HS-5 (cell line): ENCODE data around the gene SGF29.
"Not testable (repeated sequence)": the region's sequence is repeated elsewhere in the genome, so short reads cannot be mapped to it uniquely, and the experiment has no call there.

ENCODE experiments used
- DNase-seq: peaks from one replicate; pipeline ENCODE4 v3.0.0-alpha.2; 2012; ENCODE audit warnings: low read depth

SGF29 gene

DNA sequence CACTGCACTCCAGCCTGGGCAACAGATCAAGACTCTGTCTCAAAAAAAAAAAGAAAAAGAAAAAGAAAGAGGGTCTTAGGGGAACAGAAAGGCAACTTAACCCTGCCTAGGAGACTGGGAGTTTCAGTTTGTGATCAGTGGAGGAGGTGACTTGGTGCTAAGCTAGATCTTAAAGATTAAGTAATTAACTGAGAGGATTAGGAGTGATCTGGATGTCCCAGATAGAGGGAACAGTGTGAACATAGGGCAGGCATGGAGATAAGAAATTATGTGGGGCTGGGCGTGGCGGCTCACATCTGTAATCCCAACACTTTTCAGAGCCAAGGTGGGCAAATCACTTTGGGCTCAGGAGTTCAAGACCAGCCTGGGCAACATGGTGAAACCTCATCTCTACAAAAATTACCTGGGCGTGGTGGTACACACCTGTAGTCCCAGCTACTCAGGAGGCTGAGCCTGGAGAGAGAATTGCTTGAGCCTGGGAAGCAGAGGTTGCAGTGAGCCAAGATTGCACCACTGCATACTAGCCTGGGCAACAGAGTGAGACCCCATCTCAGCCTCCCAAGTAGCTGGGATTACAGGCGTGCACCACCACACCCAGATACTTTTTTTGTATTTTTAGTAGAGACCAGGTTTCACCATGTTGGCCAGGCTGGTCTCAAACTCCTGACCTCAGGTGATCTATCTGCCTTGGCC is 12.7 kb downstream of the SGF29 start:
- DNase-seq, result not testable (repeated sequence)

DNA sequence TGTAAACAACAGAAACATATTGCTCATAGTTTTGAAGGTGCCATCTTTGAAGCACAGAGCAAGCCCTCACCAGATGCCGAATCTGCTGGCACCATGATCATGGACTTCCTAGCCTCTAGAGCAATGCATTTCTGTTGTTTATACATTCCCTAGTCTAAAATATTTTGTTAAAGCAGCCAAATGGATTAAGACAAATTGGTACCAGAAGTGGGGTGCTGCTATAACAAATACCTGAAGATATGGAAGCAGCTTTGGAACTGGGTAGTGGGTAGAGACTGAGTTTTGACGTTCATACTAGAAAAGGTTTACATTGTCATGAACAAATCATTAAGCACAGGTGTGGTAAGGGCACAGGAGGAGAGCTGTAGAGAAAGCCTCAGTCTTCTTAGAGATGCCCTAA is 13.6 kb downstream of the SGF29 start:
- DNase-seq, result no peak

DNA sequence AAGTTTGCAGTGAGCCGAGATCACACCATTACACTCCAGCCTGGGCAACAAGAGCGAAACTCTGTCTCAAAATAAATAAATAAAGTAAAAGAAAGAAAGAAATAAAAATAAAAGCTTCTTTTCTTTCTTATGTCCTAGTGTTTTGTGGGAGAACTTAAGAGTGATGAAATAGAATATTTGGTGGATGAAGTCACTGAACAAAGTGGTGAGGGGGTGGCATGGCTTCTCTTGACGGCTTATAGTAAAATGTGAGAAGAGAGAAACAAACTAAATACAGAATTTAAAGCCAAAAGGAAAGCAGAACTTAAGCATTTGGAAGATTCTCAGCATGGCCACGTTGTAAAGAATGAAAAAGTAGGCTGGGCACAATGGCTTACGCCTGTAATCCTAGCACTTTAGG is 15.3 kb downstream of the SGF29 start:
- DNase-seq, result no peak

DNA sequence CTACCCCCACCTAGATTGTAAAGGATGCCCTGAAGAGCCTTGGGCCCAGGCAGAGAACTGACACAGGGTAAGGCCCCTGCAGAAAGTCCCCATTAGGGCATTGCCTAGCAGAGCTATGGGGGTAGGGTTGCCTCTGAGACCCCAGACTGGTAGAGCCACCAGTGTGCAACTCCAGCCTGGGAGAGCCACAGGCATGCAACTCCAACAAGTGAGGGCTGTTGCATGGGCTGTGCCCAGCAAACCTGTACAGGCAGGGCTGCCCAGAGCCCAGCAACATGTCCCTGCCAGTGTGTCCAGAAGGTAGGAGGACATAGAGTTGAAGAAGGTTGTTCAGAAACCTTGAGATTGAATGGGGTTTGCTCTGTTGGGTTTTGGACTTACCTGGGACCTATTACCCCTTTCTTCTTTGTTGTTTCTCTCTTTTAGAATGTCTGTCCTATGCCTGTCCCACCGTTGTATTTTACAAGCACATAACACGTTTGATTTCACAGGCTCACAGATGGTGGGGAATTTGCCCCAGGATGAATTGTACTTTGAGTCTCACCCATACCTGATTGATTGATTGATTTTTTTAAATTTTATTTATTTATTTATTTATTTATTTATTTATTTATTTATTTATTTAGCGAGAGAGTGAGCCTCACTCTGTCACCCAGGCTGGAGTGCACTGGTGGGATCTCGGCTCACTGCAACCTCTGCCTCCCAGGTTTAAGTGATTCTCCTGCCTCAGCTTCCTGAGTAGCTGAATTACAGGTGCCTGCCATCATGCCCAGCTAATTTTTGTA is 16.4 kb downstream of the SGF29 start:
- DNase-seq, result no peak

DNA sequence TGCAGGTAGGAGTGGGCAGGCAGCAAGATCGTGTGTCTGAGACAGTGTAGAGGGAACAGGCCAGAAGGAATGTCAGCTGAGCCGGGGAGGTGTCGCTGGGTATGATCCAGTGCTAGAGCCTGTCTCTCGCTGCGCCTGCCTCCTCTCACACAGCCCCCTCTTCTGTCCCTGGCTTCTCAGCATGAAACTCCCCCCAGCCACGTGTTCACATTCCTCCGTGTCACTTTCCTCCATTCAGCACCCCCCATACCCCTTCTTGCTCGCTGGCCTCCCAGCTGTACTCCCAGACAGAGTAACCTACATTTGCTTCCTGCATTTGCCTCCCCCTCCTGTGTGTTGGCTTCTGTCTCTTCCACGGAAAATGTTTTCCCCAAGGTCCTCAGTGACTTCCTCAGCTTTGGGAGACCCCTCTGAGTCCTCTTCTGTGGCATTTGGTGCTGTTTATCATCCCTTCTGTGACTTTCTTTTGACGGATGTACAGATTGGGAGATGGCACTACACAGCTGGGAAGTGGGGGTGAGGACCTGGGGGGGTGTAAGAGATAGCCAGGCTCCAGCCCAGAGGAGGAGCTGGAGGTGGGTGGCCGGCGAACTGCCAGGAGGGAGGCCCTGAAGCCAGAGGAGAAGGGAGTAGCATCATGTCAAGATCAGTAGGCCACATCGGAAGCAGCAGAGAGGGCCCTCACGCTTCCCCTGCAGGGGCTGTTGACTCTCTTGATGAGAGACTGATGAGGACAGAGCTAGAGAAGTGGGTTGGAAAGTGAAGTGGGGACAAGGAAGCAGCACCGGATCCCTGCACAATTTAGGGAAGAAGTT is 19.2 kb downstream of the SGF29 start:
- no peak for DNase-seq

DNA sequence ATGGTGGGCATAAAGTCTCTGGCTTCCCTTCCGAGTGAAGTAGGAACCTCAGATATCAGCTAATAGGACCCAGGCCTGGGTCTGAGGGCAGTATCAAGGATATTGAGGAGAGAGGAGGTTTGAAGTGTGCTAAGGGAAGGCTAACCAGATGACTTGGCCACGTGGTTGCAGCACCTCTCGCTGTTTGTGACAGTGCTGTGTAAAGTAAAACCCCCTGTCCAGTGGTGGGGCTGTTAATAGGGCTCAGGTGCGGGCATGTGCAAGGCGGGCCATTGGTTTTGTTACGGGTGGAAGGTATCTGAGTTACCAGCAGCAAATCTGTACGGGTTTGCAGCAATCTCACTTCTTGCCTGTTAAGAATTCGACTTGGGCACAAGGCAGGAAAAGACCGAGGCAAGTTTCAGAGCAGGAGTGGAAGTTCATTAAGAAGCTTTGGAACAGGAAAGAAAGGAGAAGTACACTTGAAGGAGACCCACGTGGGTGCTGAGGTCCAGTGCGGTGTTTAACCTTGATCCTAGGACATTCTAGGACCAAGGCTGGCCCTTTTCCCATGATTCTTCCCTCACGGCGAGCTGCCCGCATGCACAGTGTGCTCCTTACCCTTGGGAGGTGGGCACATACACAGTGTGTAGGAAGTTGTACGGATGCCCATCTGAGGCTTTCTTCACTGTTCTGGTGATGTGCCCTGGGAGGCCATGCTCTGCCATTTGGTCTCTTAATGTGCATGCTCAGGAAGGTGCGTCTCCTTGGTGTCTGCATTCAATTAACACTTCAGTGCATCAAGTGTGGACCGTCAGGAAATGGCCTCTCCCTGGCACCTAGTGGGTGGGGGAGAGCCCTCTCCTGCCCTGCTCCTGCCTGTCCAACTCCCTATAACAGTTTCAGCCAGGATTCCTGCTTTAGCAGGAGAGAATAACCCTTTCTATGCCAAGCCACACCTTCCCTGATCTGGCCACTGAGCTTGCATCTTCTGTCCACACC is 20.3 kb downstream of the SGF29 start:
- DNase-seq, result no peak

DNA sequence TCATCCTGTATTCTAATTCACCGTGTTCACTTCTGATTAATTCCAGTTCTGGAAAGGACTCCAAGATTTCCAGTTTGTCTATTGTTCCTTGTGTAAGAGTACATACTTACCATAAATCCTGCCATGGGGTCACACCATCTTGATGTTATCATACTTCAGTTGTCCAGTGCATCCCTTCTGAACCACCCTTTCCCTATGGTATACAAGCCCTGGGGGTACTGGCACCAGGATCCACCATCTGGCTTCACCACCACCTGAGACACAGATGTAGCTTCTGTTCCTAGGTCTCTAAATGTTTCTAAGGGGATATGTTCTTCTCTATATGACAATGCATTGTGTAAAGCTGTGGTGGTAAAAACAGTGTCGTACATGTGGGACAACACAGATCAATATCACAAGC is 21.2 kb downstream of the SGF29 start:
- DNase-seq, result no peak

DNA sequence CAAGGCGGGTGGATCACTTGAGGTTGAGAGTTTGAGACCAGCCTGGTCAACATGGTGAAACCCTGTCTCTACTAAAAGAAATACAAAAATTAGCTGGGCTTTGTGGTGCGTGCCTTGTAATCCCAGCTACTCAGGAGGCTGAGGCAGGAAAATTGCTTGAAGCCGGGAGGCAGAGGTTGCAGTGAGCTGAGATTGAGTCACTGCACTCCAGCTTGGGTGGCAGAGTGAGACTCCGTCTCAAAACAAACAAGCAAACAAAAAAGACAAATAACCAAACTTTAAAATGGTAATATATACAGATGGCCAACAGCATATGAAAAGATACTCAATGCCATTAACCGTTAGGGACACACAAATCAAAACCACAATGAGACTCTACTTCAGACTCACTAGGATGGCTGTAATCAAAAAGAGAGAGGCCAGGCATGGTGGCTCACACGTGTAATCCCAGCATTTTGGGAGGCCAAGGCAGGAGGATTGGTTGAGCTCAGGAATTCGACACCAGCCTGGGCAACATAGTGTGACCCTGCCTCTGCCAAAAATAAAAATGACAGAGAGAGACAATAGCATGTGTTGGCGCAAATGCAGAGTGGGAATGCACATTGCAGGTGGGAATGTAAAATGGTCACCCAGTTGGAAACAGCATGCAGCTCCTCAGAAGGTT is 21.9 kb downstream of the SGF29 start:
- no peak for DNase-seq

DNA sequence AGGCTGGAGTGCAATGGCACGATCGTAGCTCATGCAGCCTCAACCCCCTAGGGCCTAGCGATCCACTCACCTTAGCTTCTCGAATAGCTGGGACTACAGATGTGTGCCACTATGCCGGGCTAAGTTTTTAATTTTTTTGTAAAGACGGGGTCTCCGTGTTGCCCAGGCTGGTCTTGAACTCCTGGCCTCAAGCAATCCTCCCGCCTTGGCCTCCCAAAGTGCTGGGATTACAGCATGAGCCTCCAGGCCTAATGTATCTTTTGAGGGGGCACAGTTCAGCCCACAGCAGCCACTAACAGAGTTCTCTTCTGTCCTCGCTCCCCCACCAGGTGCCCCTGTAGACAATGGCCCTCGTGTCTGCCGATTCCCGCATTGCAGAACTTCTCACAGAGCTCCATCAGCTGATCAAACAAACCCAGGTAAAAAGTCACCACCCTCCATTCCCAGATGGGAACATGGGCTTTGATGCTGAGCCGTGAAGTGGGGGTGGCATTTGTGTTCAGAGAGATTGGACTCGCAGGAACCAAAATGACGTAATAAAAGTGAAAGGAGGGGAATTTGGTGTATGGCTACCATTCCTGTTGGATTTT is 27.1 kb downstream of the SGF29 start:
- DNase-seq, result no peak

DNA sequence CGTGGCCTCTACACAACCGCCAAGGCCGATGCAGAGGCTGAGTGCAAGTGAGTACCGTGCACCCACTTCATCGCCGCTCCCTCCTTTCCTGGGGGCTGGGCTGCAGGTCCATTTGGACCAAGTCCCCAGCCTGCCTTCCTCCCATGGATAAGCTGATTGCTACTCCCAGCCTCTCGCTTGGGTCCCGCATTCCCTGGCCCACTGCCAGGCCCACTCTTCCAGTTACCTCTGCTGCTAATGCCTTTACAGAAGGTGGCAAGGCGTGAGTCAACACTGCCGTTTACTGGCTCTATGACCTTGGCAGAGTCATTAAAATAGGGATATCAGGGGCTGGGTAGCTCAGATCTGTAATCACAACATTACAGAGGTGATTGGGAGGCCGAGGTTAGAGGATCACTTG is 32.0 kb downstream of the SGF29 start:
- no peak for DNase-seq

DNA sequence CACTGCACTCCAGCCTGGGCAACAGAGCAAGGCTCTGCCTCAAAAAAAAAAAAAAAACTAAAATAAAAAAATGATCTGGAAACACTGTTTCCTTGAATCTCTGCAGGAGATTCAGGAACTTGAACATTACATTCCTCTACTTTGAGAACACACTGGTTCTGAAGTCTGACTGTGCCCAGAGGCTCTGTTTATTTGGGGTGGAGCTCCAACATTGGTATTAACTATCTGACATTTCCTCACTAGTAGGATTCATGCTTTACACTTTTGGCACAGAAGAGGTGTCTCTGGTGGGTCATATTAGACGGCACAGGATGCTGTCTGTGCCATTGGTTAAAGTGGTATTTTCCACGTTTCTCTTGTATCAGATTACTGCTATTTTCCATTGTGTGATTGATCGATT is 32.7 kb downstream of the SGF29 start:
- DNase-seq, result no peak

DNA sequence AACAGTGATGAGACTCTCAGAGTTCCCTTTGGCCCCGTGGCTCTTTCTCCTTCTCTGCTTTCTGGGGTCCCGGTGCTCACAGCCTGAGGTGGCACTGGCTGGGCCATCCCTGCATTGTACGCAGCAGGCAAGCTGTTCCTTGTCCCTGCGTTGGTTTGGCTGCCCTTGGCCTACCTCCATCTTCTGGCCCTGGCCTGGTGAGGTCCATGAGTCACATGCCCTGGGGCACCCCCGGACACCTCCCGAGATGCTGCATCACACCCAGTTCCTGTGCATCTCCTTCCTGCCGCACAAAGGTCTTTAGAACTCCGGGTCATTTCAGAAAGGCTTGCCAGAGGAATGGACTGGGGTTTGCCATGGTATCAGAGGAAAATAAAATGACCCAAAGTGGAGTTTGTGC is 33.7 kb downstream of the SGF29 start:
- DNase-seq, result no peak

DNA sequence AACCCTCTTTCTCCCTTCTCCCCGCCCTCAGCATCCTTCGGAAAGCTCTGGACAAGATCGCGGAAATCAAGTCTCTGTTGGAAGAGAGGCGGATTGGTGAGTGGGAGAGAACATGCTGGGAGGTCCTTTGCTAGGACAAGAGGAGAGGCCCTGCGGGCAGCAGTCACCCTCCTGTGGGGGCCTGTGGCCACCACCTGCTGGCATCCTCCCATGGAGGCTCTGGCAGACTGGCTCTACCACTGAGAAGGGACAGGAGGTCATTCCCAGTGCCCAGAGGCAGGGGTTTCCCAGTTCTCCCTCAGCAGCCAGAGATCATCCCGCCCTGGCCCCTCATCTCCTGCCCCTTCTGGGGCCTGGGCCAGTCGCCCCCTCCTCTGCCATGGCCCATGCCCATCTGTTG is 35.3 kb downstream of the SGF29 start:
- DNase-seq, result no peak

DNA sequence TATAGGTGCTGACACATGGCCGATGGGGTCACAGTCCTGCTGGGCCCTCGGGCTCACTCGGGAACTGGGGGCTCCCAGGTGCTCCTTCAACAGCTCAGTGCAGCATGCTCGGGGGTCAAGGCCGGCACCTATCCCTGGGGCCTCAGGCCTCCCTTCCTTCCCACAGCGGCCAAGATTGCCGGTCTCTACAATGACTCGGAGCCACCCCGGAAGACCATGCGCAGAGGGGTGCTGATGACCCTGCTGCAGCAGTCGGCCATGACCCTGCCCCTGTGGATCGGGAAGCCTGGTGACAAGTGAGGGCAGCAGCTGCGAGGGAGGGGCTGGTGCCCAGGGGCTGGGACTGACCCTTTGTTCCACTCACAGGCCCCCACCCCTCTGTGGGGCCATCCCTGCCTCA is 36.2 kb downstream of the SGF29 start:
- no peak for DNase-seq

DNA sequence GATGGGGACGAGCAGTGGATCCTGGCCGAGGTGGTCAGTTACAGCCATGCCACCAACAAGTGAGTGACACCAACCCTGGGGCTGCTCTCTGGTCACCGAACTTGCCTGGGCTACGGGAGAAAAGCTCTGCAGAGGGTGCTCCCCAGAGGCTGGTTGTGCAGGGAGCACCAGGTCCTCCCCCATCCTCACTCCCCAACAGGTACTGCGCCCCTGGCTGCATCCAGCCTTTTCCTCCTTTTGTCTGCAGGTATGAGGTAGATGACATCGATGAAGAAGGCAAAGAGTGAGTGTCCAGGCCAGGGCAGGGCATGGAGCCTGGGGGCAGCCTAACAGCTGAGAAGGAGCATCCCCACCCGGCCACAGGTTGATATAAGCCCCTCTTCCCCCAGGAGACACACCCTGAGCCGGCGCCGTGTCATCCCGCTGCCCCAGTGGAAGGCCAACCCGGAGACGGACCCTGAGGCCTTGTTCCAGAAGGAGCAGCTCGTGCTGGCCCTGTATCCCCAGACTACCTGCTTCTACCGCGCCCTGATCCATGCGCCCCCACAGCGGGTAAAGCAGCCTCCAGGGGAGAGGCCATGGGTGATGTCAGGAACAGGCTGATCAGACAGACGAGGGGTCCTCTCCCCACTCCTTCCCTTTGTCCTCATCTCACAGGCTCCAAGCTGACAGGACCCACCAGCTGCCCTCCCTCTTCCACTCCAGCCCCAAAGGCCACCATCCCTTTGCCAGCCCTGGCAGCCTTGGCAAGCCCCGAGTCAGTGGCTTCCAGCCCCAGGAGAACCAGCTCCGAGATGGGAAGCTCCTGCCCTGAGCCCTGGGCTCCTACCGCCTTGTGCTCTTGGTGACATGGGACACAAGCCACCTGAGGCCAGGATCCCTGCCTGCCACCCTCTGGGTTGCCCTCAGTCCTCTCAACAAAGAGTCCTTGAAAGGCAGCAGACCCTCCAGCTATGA is 36.9 kb downstream of the SGF29 start:
- DNase-seq, result no peak

DNA sequence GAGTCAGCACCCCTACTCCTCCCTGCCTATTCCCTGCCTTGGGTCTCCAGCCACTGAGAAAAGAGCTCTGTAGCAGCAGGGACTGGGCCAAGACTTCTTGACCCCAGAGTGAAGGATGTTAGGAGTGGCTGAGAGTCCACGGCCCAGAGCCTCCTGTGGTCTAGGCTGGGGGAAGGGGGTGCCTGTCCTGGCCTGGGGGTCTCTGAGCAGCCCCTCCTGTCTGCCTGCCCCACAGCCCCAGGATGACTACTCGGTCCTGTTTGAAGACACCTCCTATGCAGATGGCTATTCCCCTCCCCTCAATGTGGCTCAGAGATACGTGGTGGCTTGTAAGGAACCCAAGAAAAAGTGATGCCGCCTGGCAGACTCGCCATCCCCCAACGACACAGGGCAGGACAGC is 37.6 kb downstream of the SGF29 start:
- no peak for DNase-seq

DNA sequence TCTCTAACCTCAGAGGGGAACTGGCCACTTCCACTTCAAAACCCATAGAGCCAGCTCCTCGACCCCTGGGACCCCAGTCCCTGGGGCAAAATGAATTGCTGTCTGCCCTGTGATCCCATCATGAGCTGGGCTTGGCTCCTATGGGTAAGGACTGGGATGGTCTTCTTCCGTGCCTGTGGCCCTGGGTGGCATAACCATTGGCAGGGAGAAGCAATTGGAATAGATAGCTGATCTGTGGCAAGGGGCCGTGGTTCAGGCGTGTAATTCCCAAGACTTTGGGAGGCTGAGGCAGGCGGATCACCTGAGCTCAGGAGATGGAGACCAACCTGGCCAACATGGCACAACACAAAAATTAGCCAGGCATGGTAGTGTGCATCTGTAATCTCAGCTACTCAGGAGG is 38.8 kb downstream of the SGF29 start:
- no peak for DNase-seq

DNA sequence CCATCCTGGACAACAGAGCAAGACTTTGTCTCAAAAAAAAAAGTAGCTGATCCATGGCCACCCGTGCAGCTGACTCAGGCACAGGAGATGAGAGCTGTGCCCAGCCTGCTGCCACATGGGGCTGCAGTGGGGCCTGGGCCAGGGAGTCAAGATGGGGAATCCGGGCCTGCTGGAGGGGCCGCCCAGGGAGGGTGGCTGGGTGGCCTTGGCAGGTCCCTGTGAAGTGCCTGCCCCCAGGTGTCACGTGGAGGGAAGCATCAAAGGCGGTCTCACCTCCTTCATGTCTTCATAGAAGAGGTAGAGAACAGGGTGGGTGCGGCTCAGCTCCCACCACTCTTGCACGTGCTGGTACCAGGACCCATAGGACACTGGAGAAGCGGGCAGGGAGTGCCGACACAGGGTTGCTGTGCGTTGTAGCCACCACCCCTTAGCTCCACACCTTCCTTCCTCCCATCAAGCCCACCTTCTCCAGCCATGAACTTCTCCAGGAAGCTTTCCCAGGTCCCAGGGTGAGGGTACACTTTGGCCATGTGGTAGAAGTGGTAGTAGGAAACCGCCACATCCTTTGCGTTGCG is 39.3 kb downstream of the SGF29 start:
- no peak for DNase-seq

DNA sequence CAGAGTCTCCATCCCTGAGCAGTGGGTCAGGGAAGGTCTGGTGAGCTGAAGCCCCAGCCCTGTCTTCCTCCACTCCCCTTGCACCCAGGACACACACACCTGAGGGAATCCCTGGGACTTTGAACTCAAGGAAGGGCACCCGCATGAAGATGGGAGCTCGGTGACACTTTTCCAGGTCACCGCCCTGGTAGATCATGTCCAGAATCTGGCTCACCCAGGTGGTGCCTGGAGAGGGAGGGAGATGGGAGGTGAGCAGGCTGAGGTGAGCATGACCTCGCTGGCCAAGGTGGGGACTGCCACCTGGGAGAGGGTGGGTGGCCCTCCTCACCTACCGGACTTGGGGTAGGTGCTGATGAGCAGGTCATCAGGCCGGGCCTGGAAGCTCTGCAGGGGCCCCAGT is 41.7 kb downstream of the SGF29 start:
- DNase-seq, result not testable (repeated sequence)
